ENCODE results near the gene PRDM16. TPM values are rescaled to one million over a fixed set of nuclear protein-coding genes. Genes with fewer than 3 reads are reported as not detected.

Gene PRDM16
- total and polyA plus RNA-seq, 8 donors, result 9.6 to 18.0 (median 14.7) TPM

- peaks cover 0 to 2% of the 10 kb centered on the region in 2 donors for H3K9me3 ChIP-seq
- peaks cover 9 to 23% of the 10 kb centered on the region in 2 donors for H3K4me1 ChIP-seq
- no peak overlapping the region for H3K27ac ChIP-seq
- peaks cover 0 to 66% of the 10 kb centered on the region in 2 donors for H3K27me3 ChIP-seq
- TF ChIP-seq CTCF (IDR thresholded peaks at IDR 0.05), result no peak
- H3K4me3 ChIP-seq, result no peak overlapping the region
- ATAC-seq (no peak), DNase-seq (no peak)
- intact Hi-C loops (cut with DNase I), result no loop called here
- no peaks in the 10 kb centered on the region for H3K36me3 ChIP-seq
Measured at GRCh38 chr1:3184666-3185065, 115.7 kb downstream of the PRDM16 start.

GRCh38 chr1:3185896-3186525 lies 117.0 kb downstream of the PRDM16 start:
- no peak for ATAC-seq
- no peak for TF ChIP-seq CTCF (IDR thresholded peaks at IDR 0.05)
- H3K36me3 ChIP-seq, result no peaks in the 10 kb centered on the region
- H3K4me3 ChIP-seq, result no peak overlapping the region
- H3K9me3 ChIP-seq, result peaks cover 0 to 2% of the 10 kb centered on the region in 2 donors
- no peak for DNase-seq
- peaks cover 0 to 66% of the 10 kb centered on the region in 2 donors for H3K27me3 ChIP-seq
- intact Hi-C loops (cut with DNase I), result no loop called here
- peaks cover 9 to 23% of the 10 kb centered on the region in 2 donors for H3K4me1 ChIP-seq
- no peak overlapping the region for H3K27ac ChIP-seq

GRCh38 chr1:3186526-3186921 lies 117.5 kb downstream of the PRDM16 start:
- DNase-seq (peak in 3 of 4 donors; percentile 53 to 83 (median 59)), ATAC-seq (peak; percentile 3)
- peaks cover 0 to 66% of the 10 kb centered on the region in 2 donors for H3K27me3 ChIP-seq
- H3K4me3 ChIP-seq, result no peak overlapping the region
- no peaks in the 10 kb centered on the region for H3K36me3 ChIP-seq
- peaks cover 9 to 23% of the 10 kb centered on the region in 2 donors for H3K4me1 ChIP-seq
- intact Hi-C loops (cut with DNase I), result no loop called here
- H3K27ac ChIP-seq, result peak overlapping the region in 1 of 2 donors; percentile 71
- peaks cover 0 to 2% of the 10 kb centered on the region in 2 donors for H3K9me3 ChIP-seq
- TF ChIP-seq CTCF (IDR thresholded peaks at IDR 0.05), result no peak

GRCh38 chr1:3187415-3188149 lies 118.6 kb downstream of the PRDM16 start:
- Histone ChIP-seq H3K4me3 (no peak overlapping the region), H3K9me3 (no peaks in the 10 kb centered on the region), H3K36me3 (no peaks in the 10 kb centered on the region), H3K27me3 (peaks cover 0 to 62% of the 10 kb centered on the region in 2 donors), H3K27ac (peak overlapping the region; percentile 56 to 71), H3K4me1 (peaks cover 9 to 23% of the 10 kb centered on the region in 2 donors)
- intact Hi-C loops (cut with DNase I), result no loop called here
- ATAC-seq (peak; percentile 60), DNase-seq (no peak)
- no peak for TF ChIP-seq CTCF (IDR thresholded peaks at IDR 0.05)

Measured in left lung (tissue), 10 donors.